Hippocampal formation (tissue), 2 donors: ENCODE measurements around the gene ALG5.

ENCODE experiments used
- DNase-seq, 2 donors: peaks; one replicate each; lab custom pipeline; 2025; lab: John Stamatoyannopoulos, UW

ALG5 gene

DNA sequence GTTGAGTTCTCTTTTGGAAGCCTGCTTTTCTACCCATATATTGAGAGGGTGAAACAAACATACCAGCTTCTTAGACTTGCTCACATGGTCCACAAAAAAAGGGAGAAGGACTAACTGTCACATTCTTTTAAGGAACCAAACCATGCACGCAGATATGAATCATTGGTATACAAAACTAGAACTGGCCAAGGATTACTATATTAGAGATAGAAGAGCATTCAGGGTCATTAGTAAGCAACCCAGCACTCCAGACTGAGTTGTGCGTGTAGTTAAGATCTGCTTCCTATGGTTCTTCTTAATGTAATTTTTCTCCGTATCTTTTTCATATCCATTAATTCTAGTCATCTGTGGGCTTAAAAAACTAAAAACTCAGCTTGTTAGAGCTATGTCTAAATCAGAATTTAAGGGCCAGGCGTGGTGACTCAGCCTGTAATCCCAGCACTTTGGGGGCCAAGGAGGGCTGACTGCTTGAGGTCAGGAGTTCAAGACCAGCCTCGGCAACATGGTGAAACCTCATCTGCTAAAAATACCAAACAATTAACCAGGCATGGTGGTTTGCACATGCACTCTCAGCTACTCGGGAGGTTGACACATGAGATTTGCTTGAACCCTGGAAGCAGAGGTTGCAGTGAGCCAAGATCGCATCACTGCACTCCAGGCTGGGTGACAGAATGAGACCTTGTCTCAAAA, 19.6 kb downstream of the ALG5 start:
- no peak for DNase-seq

DNA sequence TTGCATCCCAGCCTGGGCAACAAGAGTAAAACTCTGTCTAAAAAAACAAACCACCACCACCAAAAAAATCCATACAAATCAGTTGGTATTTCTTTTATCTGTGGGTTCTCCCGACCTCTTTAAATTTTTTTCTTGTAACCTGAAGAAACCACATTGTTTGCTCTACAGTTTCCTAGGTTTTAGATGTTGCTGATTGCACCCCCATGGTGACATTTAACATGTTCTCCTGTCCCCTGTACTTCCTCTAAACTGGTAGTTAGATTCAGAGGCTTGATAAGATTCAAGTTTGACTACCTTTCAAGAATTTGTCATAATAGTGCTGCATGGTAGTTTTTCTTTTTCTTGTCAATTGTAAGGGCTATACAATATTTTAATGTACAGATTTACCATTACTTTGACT, 24.0 kb downstream of the ALG5 start:
- no peak for DNase-seq

GRCh38 chr13:36973621-36974295, 25.4 kb downstream of the ALG5 start:
- DNase-seq: no peak

DNA sequence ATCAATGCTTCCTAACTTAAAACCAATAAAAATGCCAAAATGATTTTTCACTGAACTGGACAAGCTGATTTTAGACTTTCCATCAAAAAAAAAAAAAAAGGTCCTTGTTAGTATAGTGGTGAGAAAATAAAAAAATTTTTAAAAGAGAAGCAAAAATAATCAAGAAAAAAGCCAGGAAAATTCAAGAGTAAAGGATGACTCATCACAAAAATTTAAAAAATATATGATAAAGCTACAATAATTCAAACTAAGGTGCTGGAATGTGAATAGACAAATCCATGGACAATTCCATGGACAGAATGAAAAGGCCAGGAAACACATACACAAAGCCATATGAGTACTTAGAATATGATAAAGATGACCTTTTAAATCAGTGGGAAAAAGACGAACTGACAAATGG, 26.1 kb downstream of the ALG5 start:
- no peak for DNase-seq

DNA sequence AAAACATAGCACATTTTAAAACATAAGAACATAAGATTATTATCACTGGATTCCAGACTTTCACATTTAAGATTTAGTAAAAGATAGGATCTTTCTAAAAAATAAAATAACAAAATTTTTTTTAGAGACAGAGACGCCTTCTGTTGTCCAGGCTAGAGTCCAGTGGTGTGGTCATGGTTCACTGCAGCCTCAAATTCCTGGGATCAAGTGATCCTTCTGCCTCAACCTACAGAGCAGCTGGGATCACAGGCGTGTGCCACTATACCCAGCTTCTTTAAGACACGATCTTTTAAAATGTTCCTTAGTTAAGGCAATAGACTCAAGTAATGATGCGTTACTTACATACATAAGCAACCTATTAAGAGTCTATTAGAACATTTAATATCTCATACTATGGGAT, 32.7 kb downstream of the ALG5 start:
- DNase-seq: no peak

GRCh38 chr13:36965767-36966166, 33.4 kb downstream of the ALG5 start:
- DNase-seq: no peak

DNA sequence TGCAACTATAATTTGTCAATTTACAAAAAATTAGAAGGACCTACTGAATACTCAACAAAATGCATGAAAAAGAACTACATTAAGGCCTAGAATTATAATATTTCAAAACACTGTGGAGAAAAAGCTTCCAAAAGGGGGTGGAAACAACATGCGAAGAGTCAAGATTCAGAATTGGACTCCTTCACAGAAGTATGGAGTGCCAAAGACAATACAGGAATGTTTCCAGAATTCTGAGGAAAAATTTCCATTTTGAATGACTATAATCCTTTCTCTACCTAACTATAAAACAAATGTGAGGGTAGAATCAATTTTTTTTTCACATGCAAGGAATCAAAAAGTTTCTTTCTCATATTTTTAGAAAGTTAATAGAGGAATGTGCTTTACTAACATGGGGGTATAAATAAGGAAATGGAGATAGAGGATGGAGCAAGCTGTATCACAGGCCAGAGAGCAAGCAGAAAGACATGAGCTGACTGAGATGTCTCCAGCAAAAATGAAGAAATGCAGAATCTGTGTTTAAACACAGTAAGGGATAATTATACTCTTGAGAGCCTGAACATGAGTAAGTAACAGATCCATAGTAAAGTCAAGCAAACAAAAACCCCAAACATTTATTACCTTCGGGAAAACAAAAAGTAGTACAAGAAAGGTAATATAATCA, 39.6 kb downstream of the ALG5 start:
- DNase-seq: no peak

GRCh38 chr13:36954542-36954941, 44.6 kb downstream of the ALG5 start:
- DNase-seq: no peak

DNA sequence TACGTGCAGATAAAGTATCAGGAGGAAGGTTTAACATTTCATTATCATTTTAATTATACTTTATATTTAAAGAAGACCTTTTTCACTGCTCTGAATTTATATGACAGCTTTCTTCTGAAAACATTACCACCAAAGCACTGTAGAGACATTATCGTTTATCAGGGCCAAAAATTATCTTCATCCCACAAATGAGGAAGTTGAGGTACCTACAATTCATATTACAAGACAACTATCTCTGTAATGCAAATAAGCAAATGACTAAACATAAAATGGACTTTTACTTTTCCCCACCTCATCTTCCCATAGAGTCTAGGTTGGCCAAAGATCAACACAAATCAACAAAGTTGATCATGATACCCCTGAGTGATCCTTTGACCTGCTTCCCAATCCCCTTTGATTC, 48.2 kb downstream of the ALG5 start:
- DNase-seq: no peak

- DNase-seq: no peak
Measured at GRCh38 chr13:36950330-36950729, 48.8 kb downstream of the ALG5 start.

DNA sequence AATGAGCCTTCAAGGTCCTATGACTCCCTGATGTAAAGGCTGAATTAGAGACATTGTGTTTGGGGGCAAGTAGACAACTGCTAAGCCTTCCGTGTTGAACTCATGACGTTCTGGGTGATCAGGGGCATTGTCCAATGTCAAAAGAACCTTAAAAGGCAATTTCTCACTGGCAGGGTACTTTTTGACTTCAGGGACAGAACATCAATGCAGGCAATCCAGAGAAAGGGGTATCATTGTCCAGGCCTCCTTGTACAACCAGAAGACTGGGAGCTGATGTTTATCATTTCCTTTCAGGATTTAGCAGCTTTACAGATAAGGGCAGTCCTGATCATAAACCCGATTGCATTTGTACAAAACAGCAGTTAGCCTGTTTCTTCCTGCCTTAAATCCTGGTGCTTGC, 54.1 kb downstream of the ALG5 start:
- no peak for DNase-seq

GRCh38 chr13:36925603-36926002, 73.5 kb downstream of the ALG5 start:
- DNase-seq: no peak

GRCh38 chr13:36924001-36924400, 75.1 kb downstream of the ALG5 start:
- DNase-seq: no peak

DNA sequence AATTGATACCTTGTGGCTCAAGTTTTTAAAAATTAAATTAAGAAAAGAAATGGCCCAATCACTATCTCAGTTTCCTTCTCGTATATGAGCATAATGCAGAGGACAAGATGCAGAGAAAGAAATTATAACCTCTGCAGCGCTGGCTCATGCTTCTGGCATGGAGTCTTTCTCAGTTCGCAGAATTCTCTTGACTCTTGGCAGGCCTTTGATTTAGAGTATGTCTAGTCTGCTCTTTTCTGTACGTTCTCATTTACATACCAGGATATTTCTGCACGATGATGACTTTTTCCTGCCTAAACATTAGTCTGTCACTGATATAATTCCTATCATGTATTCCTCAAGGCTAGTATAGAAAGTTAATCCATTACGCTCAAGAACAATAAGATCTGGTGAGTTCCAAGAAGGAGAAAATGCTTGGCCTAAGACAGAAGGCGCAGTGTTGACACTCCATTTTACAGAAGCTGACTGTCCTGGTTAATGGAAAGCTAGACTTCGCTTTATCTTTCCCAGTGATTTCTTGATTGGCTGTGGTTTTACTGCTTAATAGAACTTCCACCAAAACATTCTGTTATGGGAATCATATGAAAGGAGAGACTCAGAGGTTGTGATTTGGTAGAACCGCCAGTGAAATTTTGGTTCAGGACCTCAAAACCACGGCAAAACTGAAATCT, 77.4 kb downstream of the ALG5 start:
- no peak for DNase-seq

DNA sequence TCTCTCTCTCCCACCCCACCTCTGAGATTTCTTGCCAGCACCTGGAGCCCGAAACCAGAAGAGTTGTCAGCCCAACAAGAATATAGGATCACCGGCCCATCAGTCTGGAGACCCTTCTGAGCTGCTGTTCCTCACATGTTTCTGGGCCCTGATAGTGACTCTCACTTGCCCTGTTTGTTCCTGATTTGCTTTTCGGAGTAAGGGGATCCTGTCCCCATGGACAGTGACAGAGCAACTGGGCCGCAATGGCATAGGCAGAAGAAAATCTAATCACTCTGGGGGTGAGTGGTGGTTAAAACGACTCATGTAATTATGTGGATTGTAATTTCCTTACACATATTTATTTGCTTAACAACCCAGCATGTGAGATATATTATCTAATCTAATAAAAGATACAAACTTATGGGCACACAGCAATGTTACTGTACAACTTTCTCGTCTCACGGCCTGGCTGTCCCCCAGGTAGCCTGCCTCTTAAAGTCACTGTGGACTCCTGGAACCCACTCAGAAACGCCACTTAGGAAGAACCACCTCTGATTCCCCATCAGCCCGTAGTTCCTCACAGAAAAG, 78.4 kb downstream of the ALG5 start:
- no peak for DNase-seq

DNA sequence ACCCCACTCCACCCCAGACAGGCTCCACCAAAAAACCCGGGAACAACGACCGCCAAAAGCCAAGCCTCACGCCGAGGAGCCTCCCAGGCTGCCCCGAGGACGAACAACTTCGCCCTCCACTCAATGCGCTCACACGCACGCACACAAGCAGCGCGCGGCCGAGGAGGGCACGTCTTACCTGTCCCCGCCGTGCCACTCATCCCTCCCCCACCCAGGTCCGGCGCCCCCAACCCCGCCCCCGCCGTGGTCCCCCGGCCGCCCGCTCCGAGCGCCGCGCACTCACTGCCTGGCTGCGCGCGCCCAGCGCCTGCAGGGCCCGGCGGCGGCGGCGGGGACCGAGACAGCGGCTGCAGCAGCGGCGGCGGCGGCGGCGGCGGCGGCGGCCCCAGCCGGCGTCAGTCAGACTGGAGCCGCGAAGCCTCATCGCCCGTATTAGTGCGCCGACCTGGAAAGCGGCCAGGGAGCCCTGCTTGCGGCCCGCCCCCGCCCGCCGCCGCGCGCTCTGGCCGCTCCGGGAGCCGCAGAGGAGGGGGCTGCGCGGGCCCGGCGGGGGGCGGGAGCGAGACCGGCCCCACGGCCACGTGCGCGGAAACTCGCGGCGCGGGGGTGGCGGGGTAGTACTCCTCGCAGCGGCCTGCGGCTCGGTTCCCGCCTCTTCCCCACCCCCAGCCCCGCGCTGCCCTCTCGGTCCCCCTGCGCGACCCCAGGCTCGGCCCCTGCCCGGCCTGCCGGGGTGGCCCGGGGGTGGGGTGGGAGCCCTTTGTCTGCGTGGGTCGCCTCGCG, 79.1 kb downstream of the ALG5 start, which contains the start of gene SMAD9:
Gene SMAD9 (minus strand): TSS at position 406 of the 783 bp plus-strand sequence. CDS start 40,549 bp downstream, outside the sequence.
- DNase-seq: peak; percentile 37 to 47

DNA sequence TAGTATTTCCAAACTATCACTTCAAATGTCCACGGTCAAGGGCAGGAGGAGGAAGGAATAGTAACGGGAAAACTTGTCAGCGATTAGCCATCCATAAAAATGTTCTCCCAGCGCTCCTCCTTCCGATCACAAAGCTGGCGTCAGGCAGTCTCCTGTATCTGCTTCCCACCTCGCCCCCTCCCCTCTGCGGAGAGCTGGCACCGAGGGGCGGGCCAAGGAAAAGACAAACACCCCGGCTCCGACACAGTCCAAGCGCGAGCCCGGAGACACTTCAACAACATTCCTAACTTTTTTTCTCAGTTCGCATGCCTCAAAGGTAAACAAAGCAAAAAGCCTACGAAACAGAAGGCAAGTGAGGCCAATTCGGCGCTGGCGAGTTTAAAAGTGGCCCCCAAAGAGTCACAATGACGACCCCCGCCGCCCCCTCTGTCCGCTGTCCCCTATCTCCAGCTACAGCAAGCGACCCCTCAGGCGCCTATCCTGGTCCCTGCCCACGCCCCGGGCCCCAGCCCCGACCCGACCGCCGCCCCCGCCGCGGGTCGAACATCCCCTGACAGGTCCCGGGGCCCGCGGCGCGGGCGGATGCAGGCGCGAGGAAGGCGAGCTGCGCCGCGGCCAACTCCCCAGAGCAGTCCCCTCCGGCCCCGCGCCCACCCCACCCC, 79.8 kb downstream of the ALG5 start:
- peak in 1 of 2 donors; percentile 21 for DNase-seq

- DNase-seq: peak in 1 of 2 donors; percentile 10
Measured at GRCh38 chr13:36918246-36919131, 80.7 kb downstream of the ALG5 start.

- DNase-seq: no peak
Measured at GRCh38 chr13:36917311-36917710, 81.8 kb downstream of the ALG5 start.
